ENCODE data around the gene ATG12.

ATG12 gene

DNA sequence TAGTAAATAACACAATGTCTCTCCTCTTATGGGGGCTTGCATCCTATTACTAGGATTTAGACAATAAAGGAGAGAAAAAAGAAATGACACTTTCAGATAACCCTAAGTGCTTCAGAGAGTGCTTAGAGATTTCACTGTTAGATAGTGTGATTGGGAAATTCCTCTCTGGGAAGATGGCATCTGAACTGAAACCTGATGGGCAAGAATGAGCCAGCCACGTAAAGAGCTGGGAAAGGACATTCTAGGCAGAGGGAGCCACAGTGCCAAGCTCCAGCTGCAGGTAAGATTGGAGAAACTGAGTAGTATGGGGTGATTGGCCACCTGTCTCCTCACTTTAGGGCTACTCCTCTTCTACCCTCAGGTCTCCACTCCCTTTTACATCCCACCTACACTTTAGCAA, 39.4 kb downstream of the ATG12 start:
- H3K27ac ChIP-seq (ENCODE audit: low read length), result no peak overlapping the region
- peaks cover 17% of the 10 kb centered on the region for H3K36me3 ChIP-seq (ENCODE audit: control insufficient read depth, low read depth, low read length)
- no peaks in the 10 kb centered on the region for H3K9me3 ChIP-seq (ENCODE audit: control insufficient read depth, low read depth, low read length)
- H3K4me3 ChIP-seq (ENCODE audit: low read length), result no peak overlapping the region
- no peaks in the 10 kb centered on the region for H3K27me3 ChIP-seq (ENCODE audit: control insufficient read depth, insufficient read depth, low read length)
- H3K9ac ChIP-seq (ENCODE audit: low read length), result no peak overlapping the region
- H3K4me1 ChIP-seq (ENCODE audit: control insufficient read depth, low read depth, low read length), result peaks cover 8% of the 10 kb centered on the region

GRCh38 chr5:115801152-115801551, 40.2 kb downstream of the ATG12 start:
- Histone ChIP-seq H3K27me3 (ENCODE audit: control insufficient read depth, insufficient read depth, low read length) (no peaks in the 10 kb centered on the region), H3K27ac (ENCODE audit: low read length) (no peak overlapping the region), H3K4me3 (ENCODE audit: low read length) (no peak overlapping the region), H3K9me3 (ENCODE audit: control insufficient read depth, low read depth, low read length) (no peaks in the 10 kb centered on the region), H3K36me3 (ENCODE audit: control insufficient read depth, low read depth, low read length) (peaks cover 14% of the 10 kb centered on the region), H3K9ac (ENCODE audit: low read length) (no peak overlapping the region), H3K4me1 (ENCODE audit: control insufficient read depth, low read depth, low read length) (no peaks in the 10 kb centered on the region)

DNA sequence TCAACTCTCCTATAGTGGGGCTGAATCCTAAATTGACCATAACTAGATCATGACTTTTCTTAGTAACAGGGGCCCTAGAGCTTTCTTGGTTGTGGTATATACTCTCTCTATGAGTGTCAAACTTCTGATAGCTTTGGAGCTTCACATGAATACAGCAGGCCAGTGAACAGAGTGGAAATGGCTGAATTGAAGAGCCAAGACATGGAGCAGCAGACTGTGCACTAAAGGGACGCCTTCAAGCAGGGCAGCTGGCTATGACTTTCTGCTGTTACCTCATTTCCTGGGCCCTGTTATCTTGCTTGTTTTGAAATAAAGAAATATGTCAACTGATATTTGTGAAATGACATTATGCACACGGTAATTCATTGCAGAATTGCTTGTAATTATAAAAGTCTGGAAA, 41.3 kb downstream of the ATG12 start:
- H3K27me3 ChIP-seq (ENCODE audit: control insufficient read depth, insufficient read depth, low read length), result no peaks in the 10 kb centered on the region
- H3K27ac ChIP-seq (ENCODE audit: low read length), result no peak overlapping the region
- H3K36me3 ChIP-seq (ENCODE audit: control insufficient read depth, low read depth, low read length), result peaks cover 5% of the 10 kb centered on the region
- no peaks in the 10 kb centered on the region for H3K9me3 ChIP-seq (ENCODE audit: control insufficient read depth, low read depth, low read length)
- H3K9ac ChIP-seq (ENCODE audit: low read length), result no peak overlapping the region
- no peaks in the 10 kb centered on the region for H3K4me1 ChIP-seq (ENCODE audit: control insufficient read depth, low read depth, low read length)
- H3K4me3 ChIP-seq (ENCODE audit: low read length), result no peak overlapping the region

DNA sequence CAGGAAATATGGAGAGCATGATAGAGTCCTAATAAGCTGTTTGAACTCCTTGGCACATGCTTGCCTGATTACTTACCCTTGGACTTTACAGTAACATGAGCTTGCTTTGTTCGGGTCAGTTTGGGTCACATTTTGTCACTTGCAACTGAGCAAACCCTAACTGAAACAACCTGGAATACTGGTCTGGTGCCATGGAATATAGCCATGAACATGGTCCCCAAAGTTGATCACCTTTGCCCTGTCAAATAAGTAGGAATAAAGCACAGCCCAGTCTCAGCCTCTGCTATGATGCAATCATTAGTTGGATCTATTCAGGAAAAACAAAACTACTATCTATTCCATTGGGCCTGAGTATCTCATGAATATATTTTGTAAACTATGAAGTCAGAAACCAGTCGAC, 43.1 kb downstream of the ATG12 start:
- Histone ChIP-seq H3K27ac (ENCODE audit: low read length) (no peak overlapping the region), H3K4me3 (ENCODE audit: low read length) (no peak overlapping the region), H3K9ac (ENCODE audit: low read length) (no peak overlapping the region), H3K36me3 (ENCODE audit: control insufficient read depth, low read depth, low read length) (no peaks in the 10 kb centered on the region), H3K9me3 (ENCODE audit: control insufficient read depth, low read depth, low read length) (no peaks in the 10 kb centered on the region), H3K4me1 (ENCODE audit: control insufficient read depth, low read depth, low read length) (no peaks in the 10 kb centered on the region), H3K27me3 (ENCODE audit: control insufficient read depth, insufficient read depth, low read length) (no peaks in the 10 kb centered on the region)

DNA sequence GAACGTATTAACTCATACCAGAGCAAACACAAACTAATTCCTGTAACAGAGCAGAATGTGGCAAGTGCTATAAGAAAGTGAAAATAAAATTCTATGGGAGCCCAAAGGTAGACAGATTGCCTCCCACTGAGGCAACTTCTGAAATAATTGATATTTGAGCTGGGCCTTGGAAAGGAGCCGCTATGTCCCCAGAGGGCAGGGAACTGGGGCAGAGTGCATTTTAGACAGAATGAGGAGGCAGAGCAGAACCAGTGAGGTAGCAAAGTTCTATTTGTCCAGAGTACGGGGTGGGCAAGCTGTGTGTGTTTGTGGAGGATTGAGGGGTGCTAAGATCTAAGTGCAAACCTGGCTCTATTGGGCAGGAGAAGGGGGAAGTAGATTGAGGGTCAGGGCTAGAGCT, 44.7 kb downstream of the ATG12 start:
- no peaks in the 10 kb centered on the region for H3K27me3 ChIP-seq (ENCODE audit: control insufficient read depth, insufficient read depth, low read length)
- H3K9me3 ChIP-seq (ENCODE audit: control insufficient read depth, low read depth, low read length), result no peaks in the 10 kb centered on the region
- no peak overlapping the region for H3K4me3 ChIP-seq (ENCODE audit: low read length)
- no peaks in the 10 kb centered on the region for H3K36me3 ChIP-seq (ENCODE audit: control insufficient read depth, low read depth, low read length)
- no peak overlapping the region for H3K9ac ChIP-seq (ENCODE audit: low read length)
- H3K4me1 ChIP-seq (ENCODE audit: control insufficient read depth, low read depth, low read length), result no peaks in the 10 kb centered on the region
- H3K27ac ChIP-seq (ENCODE audit: low read length), result no peak overlapping the region

GRCh38 chr5:115795700-115796099, 45.7 kb downstream of the ATG12 start:
- Histone ChIP-seq H3K4me3 (ENCODE audit: low read length) (no peak overlapping the region), H3K4me1 (ENCODE audit: control insufficient read depth, low read depth, low read length) (no peaks in the 10 kb centered on the region), H3K36me3 (ENCODE audit: control insufficient read depth, low read depth, low read length) (no peaks in the 10 kb centered on the region), H3K9ac (ENCODE audit: low read length) (no peak overlapping the region), H3K27ac (ENCODE audit: low read length) (no peak overlapping the region), H3K9me3 (ENCODE audit: control insufficient read depth, low read depth, low read length) (no peaks in the 10 kb centered on the region), H3K27me3 (ENCODE audit: control insufficient read depth, insufficient read depth, low read length) (no peaks in the 10 kb centered on the region)

DNA sequence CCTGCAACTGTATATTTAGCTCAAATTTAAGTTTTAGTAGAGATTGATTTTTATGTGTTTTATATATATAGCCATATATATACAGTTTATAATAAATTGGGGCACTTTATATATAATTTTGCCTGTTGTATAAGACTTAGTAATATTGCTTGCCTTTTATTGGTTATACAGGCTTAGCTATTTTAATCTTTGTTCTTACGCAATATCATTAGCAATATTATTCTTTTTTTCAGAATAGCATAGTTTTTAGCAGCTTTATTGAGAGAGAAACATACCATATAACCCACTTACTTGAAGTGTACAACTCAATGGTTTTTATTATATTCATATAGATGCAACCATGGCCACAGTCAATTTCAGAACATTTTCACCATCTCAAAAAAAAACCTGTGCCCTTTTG, 52.9 kb downstream of the ATG12 start:
- Histone ChIP-seq H3K4me3 (ENCODE audit: low read length) (no peak overlapping the region), H3K27ac (ENCODE audit: low read length) (no peak overlapping the region), H3K4me1 (ENCODE audit: control insufficient read depth, low read depth, low read length) (peaks cover 6% of the 10 kb centered on the region), H3K36me3 (ENCODE audit: control insufficient read depth, low read depth, low read length) (no peaks in the 10 kb centered on the region), H3K9me3 (ENCODE audit: control insufficient read depth, low read depth, low read length) (no peaks in the 10 kb centered on the region), H3K27me3 (ENCODE audit: control insufficient read depth, insufficient read depth, low read length) (no peaks in the 10 kb centered on the region), H3K9ac (ENCODE audit: low read length) (no peak overlapping the region)

DNA sequence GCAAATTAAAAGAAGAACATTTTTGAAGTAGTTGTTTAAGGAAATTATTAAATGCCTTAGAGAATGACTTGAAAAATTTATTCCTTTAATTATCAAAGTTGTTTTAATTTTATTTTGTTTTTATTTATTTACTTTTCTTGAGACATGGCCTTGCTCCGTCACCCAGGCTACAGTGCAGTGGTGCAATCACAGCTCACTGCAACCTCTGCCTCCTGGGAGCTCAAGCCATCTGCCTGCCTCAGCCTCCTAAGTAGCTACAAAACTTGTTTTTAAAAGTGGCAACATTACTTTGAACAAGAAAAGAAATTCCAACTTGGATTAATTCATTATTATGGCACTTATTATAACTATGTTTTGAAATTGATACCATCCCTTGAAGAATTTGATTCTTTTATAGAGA, 53.9 kb downstream of the ATG12 start:
- Histone ChIP-seq H3K27me3 (ENCODE audit: control insufficient read depth, insufficient read depth, low read length) (no peaks in the 10 kb centered on the region), H3K4me3 (ENCODE audit: low read length) (no peak overlapping the region), H3K36me3 (ENCODE audit: control insufficient read depth, low read depth, low read length) (no peaks in the 10 kb centered on the region), H3K4me1 (ENCODE audit: control insufficient read depth, low read depth, low read length) (peaks cover 6% of the 10 kb centered on the region), H3K9ac (ENCODE audit: low read length) (no peak overlapping the region), H3K9me3 (ENCODE audit: control insufficient read depth, low read depth, low read length) (no peaks in the 10 kb centered on the region), H3K27ac (ENCODE audit: low read length) (no peak overlapping the region)

- no peaks in the 10 kb centered on the region for H3K9me3 ChIP-seq (ENCODE audit: control insufficient read depth, low read depth, low read length)
- H3K36me3 ChIP-seq (ENCODE audit: control insufficient read depth, low read depth, low read length), result no peaks in the 10 kb centered on the region
- H3K4me3 ChIP-seq (ENCODE audit: low read length), result no peak overlapping the region
- peaks cover 6% of the 10 kb centered on the region for H3K4me1 ChIP-seq (ENCODE audit: control insufficient read depth, low read depth, low read length)
- H3K9ac ChIP-seq (ENCODE audit: low read length), result no peak overlapping the region
- no peaks in the 10 kb centered on the region for H3K27me3 ChIP-seq (ENCODE audit: control insufficient read depth, insufficient read depth, low read length)
- H3K27ac ChIP-seq (ENCODE audit: low read length), result no peak overlapping the region
These were observed 55.8 kb downstream of the ATG12 start for GRCh38 chr5:115785381-115786065.

DNA sequence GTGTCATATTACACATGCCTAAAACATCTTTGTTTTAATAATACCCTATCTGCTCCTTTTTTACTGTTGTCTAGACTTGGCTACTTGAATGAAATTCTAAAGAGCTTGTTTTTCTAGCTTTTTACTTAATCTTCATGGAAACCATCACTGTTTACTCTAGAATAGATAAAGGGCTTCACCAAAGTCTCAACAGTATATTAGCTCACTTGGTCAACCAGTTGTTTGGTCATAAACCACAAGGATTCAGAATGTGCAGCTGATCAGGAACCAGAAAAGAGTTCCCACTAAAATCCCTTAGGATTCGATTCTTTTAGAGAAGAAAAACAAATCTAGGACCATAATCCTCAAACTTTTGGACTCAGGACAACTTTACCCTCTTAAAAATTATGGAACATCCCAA, 62.9 kb downstream of the ATG12 start:
- Histone ChIP-seq H3K27ac (ENCODE audit: low read length) (no peak overlapping the region), H3K27me3 (ENCODE audit: control insufficient read depth, insufficient read depth, low read length) (no peaks in the 10 kb centered on the region), H3K9me3 (ENCODE audit: control insufficient read depth, low read depth, low read length) (no peaks in the 10 kb centered on the region), H3K4me3 (ENCODE audit: low read length) (no peak overlapping the region), H3K36me3 (ENCODE audit: control insufficient read depth, low read depth, low read length) (no peaks in the 10 kb centered on the region), H3K4me1 (ENCODE audit: control insufficient read depth, low read depth, low read length) (no peaks in the 10 kb centered on the region), H3K9ac (ENCODE audit: low read length) (no peak overlapping the region)

Data from iPS-18a (cell line).